ENCODE data around the gene RNASEL.

Gene RNASEL

GRCh38 chr1:182617734-182618351, 28.8 kb upstream of the RNASEL start:
- no peak for DNase-seq

- no peak for DNase-seq
Measured at GRCh38 chr1:182617014-182617429, 28.0 kb upstream of the RNASEL start.

- DNase-seq, result peak; percentile 71
Measured at GRCh38 chr1:182616130-182617013, 27.3 kb upstream of the RNASEL start.

GRCh38 chr1:182615468-182616129, 26.5 kb upstream of the RNASEL start:
- peak; percentile 66 for DNase-seq

DNA sequence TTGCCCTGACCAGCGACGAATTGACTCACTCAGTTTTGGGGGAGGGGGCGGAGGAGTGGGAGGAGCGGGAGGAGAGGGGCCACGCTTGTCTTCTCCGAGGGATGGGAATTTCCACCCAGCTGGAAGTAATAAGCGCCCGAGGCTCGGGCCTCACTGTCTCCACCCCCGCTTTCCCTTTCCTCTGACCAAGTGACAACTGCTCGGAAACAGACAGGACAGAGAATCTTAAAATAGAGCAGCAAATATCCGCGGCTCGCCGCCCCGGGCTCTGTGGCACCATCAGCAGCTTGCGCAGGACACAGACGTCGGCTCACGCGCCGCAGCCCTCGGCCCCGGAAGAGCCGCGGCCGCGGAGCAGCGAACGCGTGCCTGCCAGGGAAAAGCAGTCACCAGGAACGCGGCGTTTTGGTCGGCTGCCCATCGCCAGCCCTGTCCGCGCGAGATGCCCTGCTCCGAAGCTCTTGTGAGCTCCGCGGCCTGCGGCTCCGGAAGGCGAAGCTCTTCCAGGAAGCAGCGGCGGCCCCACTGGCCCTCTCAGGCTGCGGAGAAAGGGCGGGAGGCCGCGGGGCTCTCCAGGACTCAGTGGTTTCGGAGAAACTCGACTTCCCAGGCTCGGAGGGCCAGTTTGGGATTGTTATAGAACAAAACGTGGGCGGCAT, 25.9 kb upstream of the RNASEL start:
- peak; percentile 70 for DNase-seq

- no peak for DNase-seq
Measured at GRCh38 chr1:182611787-182612186, 22.7 kb upstream of the RNASEL start.

GRCh38 chr1:182611326-182611725, 22.3 kb upstream of the RNASEL start:
- no peak for DNase-seq

- DNase-seq, result no peak
Measured at GRCh38 chr1:182610606-182611194, 21.6 kb upstream of the RNASEL start.

GRCh38 chr1:182608845-182609610, 20.0 kb upstream of the RNASEL start:
- no peak for DNase-seq

GRCh38 chr1:182608236-182608635, 19.2 kb upstream of the RNASEL start:
- DNase-seq, result no peak

DNA sequence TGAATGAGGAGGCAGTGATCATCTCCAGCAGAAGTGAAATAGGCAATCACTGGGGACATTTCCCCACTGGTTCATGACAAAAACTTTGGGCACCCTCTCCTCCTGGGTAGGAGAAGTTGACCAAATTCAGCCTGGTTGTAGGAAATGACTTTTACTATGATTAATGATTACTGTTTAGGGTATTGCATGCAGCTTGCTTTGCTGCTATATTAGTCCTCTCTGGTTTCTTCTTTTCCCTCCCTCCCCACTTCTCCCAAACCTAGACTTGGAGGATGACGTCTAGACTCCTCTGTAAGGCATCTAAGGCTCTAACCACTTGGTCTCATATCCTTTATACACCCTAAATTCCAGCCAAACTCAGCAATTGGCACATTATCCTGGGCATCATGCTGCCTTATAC, 18.5 kb upstream of the RNASEL start:
- no peak for DNase-seq

- DNase-seq, result peak; percentile 98
Measured at GRCh38 chr1:182604175-182605164, 15.4 kb upstream of the RNASEL start, which contains the start of gene RGS16. RGS16 (minus strand) TSS chr1:182604389; CDS start chr1:182604259, 130 bp downstream.

GRCh38 chr1:182603646-182604174, 14.7 kb upstream of the RNASEL start:
- no peak for DNase-seq

GRCh38 chr1:182602935-182603645, 14.0 kb upstream of the RNASEL start:
- DNase-seq, result peak; percentile 69

DNA sequence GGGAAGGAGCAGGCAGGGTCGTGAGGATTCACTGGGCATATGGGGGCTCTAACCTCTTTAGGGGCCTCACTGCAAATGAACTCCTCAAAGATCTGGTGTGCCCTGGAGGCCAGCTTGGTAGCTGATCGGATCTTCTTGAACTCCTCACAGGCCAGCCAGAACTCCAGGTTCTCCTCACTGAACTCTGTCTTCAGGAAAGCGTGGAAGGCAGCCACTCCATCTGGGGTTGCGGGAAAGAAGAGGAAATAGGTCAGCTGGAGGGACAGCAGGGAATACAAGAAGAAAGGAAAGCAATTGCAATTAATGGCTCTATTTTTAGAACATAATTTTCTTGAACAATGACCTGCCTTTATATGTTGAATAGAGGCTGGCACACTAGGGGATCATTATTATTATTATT, 12.9 kb upstream of the RNASEL start:
- no peak for DNase-seq

GRCh38 chr1:182601416-182601786, 12.3 kb upstream of the RNASEL start:
- DNase-seq, result peak; percentile 96

DNA sequence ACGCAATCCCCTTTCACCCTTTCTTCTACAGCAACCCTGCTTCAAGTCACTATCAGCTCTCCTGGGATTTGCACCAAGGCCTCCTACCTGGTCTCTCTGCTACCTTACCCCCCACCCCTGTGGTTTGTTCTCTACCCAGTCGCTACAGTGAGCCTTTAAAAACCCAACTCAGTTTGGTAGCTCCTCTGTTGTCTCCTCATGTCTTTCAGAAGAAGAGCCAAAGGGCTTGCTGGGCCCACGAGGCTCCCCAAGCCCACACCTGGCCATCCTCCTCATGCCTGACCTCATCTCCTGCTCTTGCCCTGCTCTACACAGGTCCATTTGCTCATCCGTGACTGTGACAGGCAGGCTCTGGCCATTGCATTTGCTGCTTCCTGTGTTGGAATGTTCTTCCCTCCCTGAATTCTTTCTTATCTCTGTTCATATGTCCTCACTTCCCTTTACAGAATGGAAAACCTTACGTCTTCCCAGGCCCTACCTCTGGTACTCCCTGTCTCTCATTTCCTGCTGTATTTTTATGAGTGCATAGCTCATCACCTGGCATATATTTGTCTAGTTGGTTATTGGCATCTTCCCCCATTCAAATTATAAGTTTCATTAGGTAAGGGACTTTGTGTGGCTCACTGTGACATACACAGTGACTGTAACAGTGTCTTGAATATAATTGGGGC, 11.8 kb upstream of the RNASEL start:
- DNase-seq, result no peak

DNA sequence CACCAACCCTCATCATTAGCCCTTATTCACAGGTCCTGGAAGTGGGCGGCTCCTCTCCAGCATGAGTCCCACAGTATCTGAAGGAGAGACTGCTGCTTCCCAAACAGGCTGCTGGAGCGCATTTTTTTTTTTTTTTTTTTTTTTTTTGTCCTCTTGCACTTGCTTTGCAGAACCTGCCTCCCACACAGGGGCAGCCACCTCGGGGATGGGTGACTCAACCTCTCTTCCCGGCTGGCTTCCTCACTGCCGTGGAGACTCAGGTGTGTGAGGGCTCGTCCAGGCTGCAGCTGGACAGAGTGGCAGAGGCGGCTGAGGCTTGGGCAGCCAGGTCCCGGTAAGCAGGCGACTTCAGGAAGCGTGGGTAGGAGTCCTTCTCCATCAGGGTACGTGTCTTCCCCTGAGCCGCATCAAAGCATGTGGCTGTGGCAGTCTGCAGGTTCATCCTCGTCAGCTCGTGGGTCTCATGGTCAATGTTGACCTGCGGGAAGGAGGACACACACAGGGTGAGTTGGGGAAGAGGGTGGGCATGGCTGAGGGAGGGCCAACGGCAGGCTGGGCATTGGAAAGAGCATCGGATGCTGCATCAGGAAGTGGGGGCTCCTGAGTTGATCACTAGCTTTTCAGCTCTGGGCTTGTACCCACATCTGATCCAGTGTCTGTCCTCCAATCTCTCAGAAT, 11.1 kb upstream of the RNASEL start:
- no peak for DNase-seq

GRCh38 chr1:182599339-182599738, 10.3 kb upstream of the RNASEL start:
- peak; percentile 51 for DNase-seq
